HG03469 (cell line): ENCODE results near the gene SIAE.

Experiments
- ATAC-seq: cut with Tn5 transposase; IDR thresholded peaks from one replicate; pipeline ENCODE4 v1.9.1; 2021; ENCODE audit warnings: mild to moderate bottlenecking, moderate library complexity, moderate number of reproducible peaks; ENCODE audit not compliant: unreplicated experiment

Gene SIAE

GRCh38 chr11:124673333-124674167, at the start of gene SIAE, which contains the start of gene SPA17:
TSS of gene SIAE (minus strand) at chr11:124673739. CDS start at chr11:124673708, 31 bp downstream.
TSS of gene SPA17 (plus strand) at chr11:124673904. CDS start at chr11:124675265, 1,361 bp downstream.
- peak; percentile 53 for ATAC-seq

- no peak for ATAC-seq
Measured at GRCh38 chr11:124722176-124722575, 48.6 kb upstream of the SIAE start.

- no peak for ATAC-seq
Measured at GRCh38 chr11:124719534-124719933, 46.0 kb upstream of the SIAE start.

GRCh38 chr11:124718801-124719200, 45.3 kb upstream of the SIAE start:
- no peak for ATAC-seq

GRCh38 chr11:124717786-124718651, 44.5 kb upstream of the SIAE start:
- no peak for ATAC-seq

GRCh38 chr11:124717421-124717785, 43.9 kb upstream of the SIAE start:
- ATAC-seq, result no peak

- ATAC-seq, result no peak
Measured at GRCh38 chr11:124716591-124716990, 43.1 kb upstream of the SIAE start.

GRCh38 chr11:124712392-124712791, 38.9 kb upstream of the SIAE start:
- ATAC-seq, result no peak

- no peak for ATAC-seq
Measured at GRCh38 chr11:124707829-124708228, 34.3 kb upstream of the SIAE start.

- ATAC-seq, result no peak
Measured at GRCh38 chr11:124700028-124700427, 26.5 kb upstream of the SIAE start.

- no peak for ATAC-seq
Measured at GRCh38 chr11:124699547-124699946, 26.0 kb upstream of the SIAE start.

- no peak for ATAC-seq
Measured at GRCh38 chr11:124693142-124693541, 19.6 kb upstream of the SIAE start.

GRCh38 chr11:124682443-124682842, 8.9 kb upstream of the SIAE start:
- no peak for ATAC-seq

- ATAC-seq, result no peak
Measured at GRCh38 chr11:124681421-124681820, 7.9 kb upstream of the SIAE start.

- ATAC-seq, result no peak
Measured at GRCh38 chr11:124678416-124678815, 4.9 kb upstream of the SIAE start.

- no peak for ATAC-seq
Measured at GRCh38 chr11:124676386-124676785, 2.8 kb upstream of the SIAE start.

- ATAC-seq, result no peak
Measured at GRCh38 chr11:124674571-124674970, 1.0 kb upstream of the SIAE start.

GRCh38 chr11:124674168-124674517, 604 bp upstream of the SIAE start:
- ATAC-seq, result no peak

GRCh38 chr11:124672536-124673215, 863 bp downstream of the SIAE start:
- no peak for ATAC-seq

GRCh38 chr11:124670732-124671131, 2.8 kb downstream of the SIAE start:
- no peak for ATAC-seq

- ATAC-seq, result no peak
Measured at GRCh38 chr11:124669193-124669592, 4.3 kb downstream of the SIAE start.
